Mesenchymal stem cell (in vitro differentiated cells and primary cell): Measurements from ENCODE around the gene GPR89B. TPM values are rescaled to one million over a fixed set of nuclear protein-coding genes. Genes with fewer than 3 reads are reported as not detected.
"Not testable (repeated sequence)": the region's sequence is repeated elsewhere in the genome, so short reads cannot be mapped to it uniquely, and the experiment has no call there.

Source experiments
- DNase-seq: peaks from one replicate; pipeline ENCODE4 v3.0.0-alpha.2; 2013
- H2AFZ ChIP-seq: one replicate; pipeline ENCODE4 v1.6.1; 2013; ENCODE audit warnings: low read depth, mild to moderate bottlenecking, control low read depth, inconsistent platforms, low read length, moderate library complexity
- H2AK5ac ChIP-seq: 2 replicates; pipeline ENCODE4 v1.6.1; 2013; ENCODE audit warnings: low read length, moderate library complexity, mild to moderate bottlenecking, inconsistent platforms; ENCODE audit not compliant: severe bottlenecking
- H2BK120ac ChIP-seq: one replicate; pipeline ENCODE4 v1.6.1; 2013; ENCODE audit warnings: low read depth, mild to moderate bottlenecking, inconsistent platforms, low read length, moderate library complexity
- H2BK12ac ChIP-seq, 2 experiments: one replicate each; pipeline ENCODE4 v1.6.1; 2013; ENCODE audit warnings: inconsistent platforms in 2 of 2, low read length in 2 of 2, mild to moderate bottlenecking in 2 of 2, moderate library complexity in 2 of 2, control low read depth in 1 of 2
- H2BK15ac ChIP-seq: one replicate; pipeline ENCODE4 v1.6.1; 2013; ENCODE audit warnings: mild to moderate bottlenecking, low read depth, inconsistent platforms; ENCODE audit not compliant: poor library complexity, severe bottlenecking
- H2BK5ac ChIP-seq: 2 replicates; pipeline ENCODE4 v1.6.1; 2013; ENCODE audit warnings: low read depth, mild to moderate bottlenecking, low read length, control low read depth, inconsistent platforms; ENCODE audit not compliant: poor library complexity, severe bottlenecking
- H3K14ac ChIP-seq, 2 experiments: one replicate each; pipeline ENCODE4 v1.6.1; 2013; ENCODE audit warnings: inconsistent platforms in 2 of 2, low read length in 2 of 2, control low read depth in 1 of 2, mild to moderate bottlenecking in 1 of 2, moderate library complexity in 1 of 2
- H3K18ac ChIP-seq, 2 experiments: one replicate each; pipeline ENCODE4 v1.6.1; 2013; ENCODE audit warnings: inconsistent platforms in 2 of 2, low read length in 2 of 2, control low read depth in 1 of 2, low read depth in 1 of 2, mild to moderate bottlenecking in 1 of 2
- H3K23ac ChIP-seq, 2 experiments: one replicate each; pipeline ENCODE4 v1.6.1; 2013; ENCODE audit warnings: inconsistent platforms in 2 of 2, low read length in 2 of 2, mild to moderate bottlenecking in 2 of 2, moderate library complexity in 2 of 2, control low read depth in 1 of 2
- H3K27ac ChIP-seq: 2 replicates; pipeline ENCODE4 v1.5.1; 2013; ENCODE audit warnings: mild to moderate bottlenecking, moderate library complexity, low read length, control low read depth, inconsistent platforms; ENCODE audit not compliant: poor library complexity, severe bottlenecking
- H3K27me3 ChIP-seq, 2 experiments: 2 replicates each; pipeline versions ENCODE4 v1.6.1 to v1.7.0; 2013; ENCODE audit warnings: low read length in 2 of 2, mild to moderate bottlenecking in 2 of 2, moderate library complexity in 2 of 2, control low read depth in 1 of 2, inconsistent platforms in 1 of 2; ENCODE audit not compliant: control insufficient read depth in 1 of 2, insufficient read depth in 1 of 2
- H3K36me3 ChIP-seq, 2 experiments: 2 replicates each; pipeline versions ENCODE4 v1.6.1 to v1.7.0; 2013; ENCODE audit warnings: low read length in 2 of 2, control low read depth in 1 of 2, inconsistent platforms in 1 of 2, low read depth in 1 of 2, mild to moderate bottlenecking in 1 of 2; ENCODE audit not compliant: insufficient read depth in 2 of 2, control insufficient read depth in 1 of 2
- H3K4ac ChIP-seq, 2 experiments: one replicate each; pipeline ENCODE4 v1.6.1; 2013; ENCODE audit warnings: inconsistent platforms in 2 of 2, low read length in 2 of 2, mild to moderate bottlenecking in 2 of 2, moderate library complexity in 2 of 2, control low read depth in 1 of 2, low read depth in 1 of 2
- H3K4me1 ChIP-seq: 2 replicates; pipeline ENCODE4 v1.6.1; 2013; ENCODE audit warnings: low read depth, low read length, control low read depth; ENCODE audit not compliant: control insufficient read depth, insufficient read depth
- H3K4me2 ChIP-seq: 2 replicates; pipeline ENCODE4 v1.6.1; 2013; ENCODE audit warnings: low read length, mild to moderate bottlenecking, inconsistent platforms; ENCODE audit not compliant: poor library complexity, severe bottlenecking
- H3K4me3 ChIP-seq, 2 experiments: 2 replicates each; pipeline versions ENCODE4 v1.5.1 to v1.7.0; 2013; ENCODE audit warnings: low read length in 2 of 2, mild to moderate bottlenecking in 2 of 2, control low read depth in 1 of 2, low read depth in 1 of 2; ENCODE audit not compliant: insufficient read depth in 1 of 2
- H3K79me1 ChIP-seq: replicated peaks from 2 replicates; pipeline ENCODE4 v1.6.1; 2013; ENCODE audit warnings: mild to moderate bottlenecking, control low read depth, low read length, inconsistent platforms; ENCODE audit not compliant: poor library complexity, severe bottlenecking
- H3K9ac ChIP-seq: 2 replicates; pipeline ENCODE4 v1.7.0; 2013; ENCODE audit warnings: mild to moderate bottlenecking, low read length, moderate library complexity
- H3K9me3 ChIP-seq: 2 replicates; pipeline ENCODE4 v1.7.0; 2013; ENCODE audit warnings: mild to moderate bottlenecking, low read length; ENCODE audit not compliant: control insufficient read depth
- H4K8ac ChIP-seq: one replicate; pipeline ENCODE4 v1.6.1; 2013; ENCODE audit warnings: inconsistent platforms, mild to moderate bottlenecking, low read length, moderate library complexity
- H4K91ac ChIP-seq: one replicate; pipeline ENCODE4 v1.6.1; 2013; ENCODE audit warnings: mild to moderate bottlenecking, low read length, inconsistent platforms
- WGBS: methylation state at CpG from one replicate; pipeline ENCODE4 v1.1.7; 2013; ENCODE audit warnings: mixed read lengths; 5-methylcytosine and 5-hydroxymethylcytosine counted together
- small RNA-seq: library from polyadenylated mRNA; stranded (forward); fragments of <200 nt; extraction: miRNeasy Mini kit (QIAGEN cat#:217004); gene quantifications from one replicate; pipeline ENCODE3, GENCODE V24; 2013; ENCODE audit warnings: low read depth

The GPR89B gene

GRCh38 chr1:148037850-148038461 lies 109.7 kb downstream of the GPR89B start:
- H2AFZ ChIP-seq, H3K4ac ChIP-seq, H4K8ac ChIP-seq, DNase-seq, H2BK5ac ChIP-seq, H2BK120ac ChIP-seq, H4K91ac ChIP-seq, H3K18ac ChIP-seq, H3K14ac ChIP-seq, H3K4me1 ChIP-seq, H3K9me3 ChIP-seq, H3K79me1 ChIP-seq, H3K36me3 ChIP-seq, H3K27me3 ChIP-seq, H2BK12ac ChIP-seq, H2AK5ac ChIP-seq, H3K23ac ChIP-seq, H3K4me2 ChIP-seq, H3K27ac ChIP-seq, H2BK15ac ChIP-seq: not testable (repeated sequence)
- Histone ChIP-seq H3K9ac (peak overlapping the region; percentile 80), H3K4me3 (peak overlapping the region in 1 of 2 experiments; percentile 73)
- no CpG with 5 or more reads among the region's 21 CpGs for WGBS

GRCh38 chr1:148038462-148039333 lies 110.5 kb downstream of the GPR89B start:
- DNase-seq = peak; percentile 99
- Histone ChIP-seq H3K9ac (peak overlapping the region; percentile 80), H2BK5ac (peak overlapping the region; percentile 57), H3K4me2 (peak overlapping the region; percentile 50), H3K4me3 (peak overlapping the region in 1 of 2 experiments; percentile 73)
- H3K4ac ChIP-seq, H4K8ac ChIP-seq, H2BK15ac ChIP-seq, H3K27ac ChIP-seq, H3K27me3 ChIP-seq, H3K18ac ChIP-seq, H2BK12ac ChIP-seq, H3K79me1 ChIP-seq, H2AFZ ChIP-seq, H3K36me3 ChIP-seq, H3K14ac ChIP-seq, H3K9me3 ChIP-seq, H4K91ac ChIP-seq, H2AK5ac ChIP-seq, H3K4me1 ChIP-seq, H2BK120ac ChIP-seq, H3K23ac ChIP-seq: not testable (repeated sequence)
- WGBS = 0% methylated on average over 8 of the region's 38 CpGs

Small RNA genes within 50 kb of the gene (small RNA-seq; reads per million reads assigned to genes)
- gene RNU1-129P (not detected), gene RNVU1-7 (55.2 reads per million, percentile 91 among the genes with 10 or more reads in this experiment)
